ENCODE measurements around the gene FBN2. TPM values are rescaled to one million over a fixed set of nuclear protein-coding genes. Genes with fewer than 3 reads are reported as not detected.

The FBN2 gene
- total and polyA plus RNA-seq, 9 of the 15 experiments (the other 6 are each of a cell fraction or from before 2014, with no cell fraction given), result 0.01 to 0.09 TPM; not detected in 7

DNA sequence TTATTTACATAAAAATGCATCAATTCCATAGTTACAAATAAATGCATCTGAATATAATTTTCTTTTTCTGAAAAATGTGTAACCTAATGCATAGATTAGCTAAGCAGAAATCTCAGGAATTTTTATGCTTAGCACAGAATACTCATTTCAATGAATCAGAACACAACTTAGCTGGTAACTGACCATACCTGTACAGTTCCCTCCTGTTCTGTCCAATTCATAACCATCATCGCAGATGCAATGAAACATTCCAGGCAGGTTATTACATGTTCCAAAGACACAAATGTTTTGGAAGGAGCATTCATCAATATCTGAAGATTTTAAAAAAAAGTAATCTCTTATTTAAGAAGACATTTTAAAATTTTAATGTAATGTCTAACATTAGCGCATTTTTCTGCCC is 219.4 kb downstream of the FBN2 start:
- Histone ChIP-seq H3K9me1 (ENCODE audit: control insufficient read depth, insufficient read depth, low read length) (no peaks in the 10 kb centered on the region), H3K4me3 (no peak overlapping the region), H3K27me3 (ENCODE audit: control insufficient read depth in 2 of 2, insufficient read depth in 2 of 2, low read length in 2 of 2) (no peaks in the 10 kb centered on the region), H3K9ac (ENCODE audit: insufficient read depth in 1 of 2, low read depth in 2 of 2, low read length in 2 of 2) (no peak overlapping the region), H2AFZ (ENCODE audit: low read depth, low read length) (no peak overlapping the region), H3K79me2 (ENCODE audit: control insufficient read depth, insufficient read depth, low read length) (no peaks in the 10 kb centered on the region), H4K20me1 (replicated peaks; ENCODE audit: control insufficient read depth, insufficient read depth, low read length) (no peaks in the 10 kb centered on the region), H3K27ac (ENCODE audit: extremely low read depth, low read depth, low read length) (no peak overlapping the region), H3K9me3 (replicated peaks; ENCODE audit: control insufficient read depth, insufficient read depth, low read depth, low read length) (no peaks in the 10 kb centered on the region), H3K36me3 (ENCODE audit: control insufficient read depth, insufficient read depth, low read length) (no peaks in the 10 kb centered on the region), H3K4me2 (ENCODE audit: insufficient read depth, low read length) (no peak overlapping the region), H3K4me1 (replicated peaks in 1 of 2; ENCODE audit: control insufficient read depth in 2 of 2, insufficient read depth in 2 of 2, low read length in 2 of 2) (no peaks in the 10 kb centered on the region)
- intact Hi-C loops (cut with micrococcal nuclease) (no loop called here), in situ Hi-C loops (cut with MboI) (no loop called here)
- 0% methylated on average over 2 of the region's 2 CpGs for WGBS (ENCODE audit: insufficient coverage, low coverage, missing lambda C conversion rate)
- ChIA-PET POLR2A (no interaction called here), CTCF (ENCODE audit: low intra/inter-chr PET ratio) (no interaction called here)
- no peak for TF ChIP-seq FOS (IDR thresholded peaks at IDR 0.05; ENCODE audit: extremely low read depth, insufficient read length)
- TF ChIP-seq E2F3 (CRISPR knock-in tag; IDR thresholded peaks at IDR 0.05), result no peak
- TF ChIP-seq BHLHE40 (IDR thresholded peaks at IDR 0.05; ENCODE audit: low read length), result no peak
- no peak for TF ChIP-seq TAF7 (tag; IDR thresholded peaks at IDR 0.05)
- no peak for TF ChIP-seq ZNF197 (CRISPR knock-in tag; IDR thresholded peaks at IDR 0.05; ENCODE audit: low read depth)
- TF ChIP-seq KAT7 (CRISPR knock-in tag; IDR thresholded peaks at IDR 0.05; ENCODE audit: borderline replicate concordance), result no peak
- no peak for TF ChIP-seq ZNF12 (CRISPR knock-in tag; IDR thresholded peaks at IDR 0.05)
- TF ChIP-seq TAF9B (IDR thresholded peaks at IDR 0.05; ENCODE audit: partially characterized antibody), result no peak
- no peak for TF ChIP-seq ZNF239 (CRISPR knock-in tag; IDR thresholded peaks at IDR 0.05)
- TF ChIP-seq NFE2L1 (tag; IDR thresholded peaks at IDR 0.05; ENCODE audit: borderline replicate concordance, low read depth), result no peak
- TF ChIP-seq, protein P1, sequence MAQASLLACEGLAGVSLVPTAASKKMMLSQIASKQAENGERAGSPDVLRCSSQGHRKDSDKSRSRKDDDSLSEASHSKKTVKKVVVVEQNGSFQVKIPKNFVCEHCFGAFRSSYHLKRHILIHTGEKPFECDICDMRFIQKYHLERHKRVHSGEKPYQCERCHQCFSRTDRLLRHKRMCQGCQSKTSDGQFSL (CRISPR knock-in tag; IDR thresholded peaks at IDR 0.05), result no peak
- TF ChIP-seq, protein P1 (tag; IDR thresholded peaks at IDR 0.05), result no peak
- no peak for TF ChIP-seq ZBTB17 (CRISPR knock-in tag; IDR thresholded peaks at IDR 0.05)
- TF ChIP-seq ZNF717 (CRISPR knock-in tag; IDR thresholded peaks at IDR 0.05), result no peak
- TF ChIP-seq ZNF699 (CRISPR knock-in tag; IDR thresholded peaks at IDR 0.05; ENCODE audit: insufficient replicate concordance), result no peak
- TF ChIP-seq ZC3H8 (IDR thresholded peaks at IDR 0.05), result no peak
- TF ChIP-seq CREBBP (IDR thresholded peaks at IDR 0.05; ENCODE audit: low read depth, low read length), result no peak
- TF ChIP-seq BRF1 (IDR thresholded peaks at IDR 0.05; ENCODE audit: borderline replicate concordance, extremely low read depth, insufficient read length), result no peak
- TF ChIP-seq CXXC5 (CRISPR knock-in tag; IDR thresholded peaks at IDR 0.05), result no peak
- FAIRE-seq (no peak), DNase-seq (ENCODE audit: extremely low read depth in 1 of 4, low spot score in 3 of 4) (no peak), ATAC-seq (no peak)
- BruUV-seq (replicated peaks), result no TSS peak
